DMS 273 treated with DMSO at 0.1 percent for 48 hours (cell line): ENCODE data around the gene CCR7.

Source experiments
- DNase-seq: peaks from one replicate; lab custom pipeline; 2025; lab: John Stamatoyannopoulos, UW

CCR7 gene

DNA sequence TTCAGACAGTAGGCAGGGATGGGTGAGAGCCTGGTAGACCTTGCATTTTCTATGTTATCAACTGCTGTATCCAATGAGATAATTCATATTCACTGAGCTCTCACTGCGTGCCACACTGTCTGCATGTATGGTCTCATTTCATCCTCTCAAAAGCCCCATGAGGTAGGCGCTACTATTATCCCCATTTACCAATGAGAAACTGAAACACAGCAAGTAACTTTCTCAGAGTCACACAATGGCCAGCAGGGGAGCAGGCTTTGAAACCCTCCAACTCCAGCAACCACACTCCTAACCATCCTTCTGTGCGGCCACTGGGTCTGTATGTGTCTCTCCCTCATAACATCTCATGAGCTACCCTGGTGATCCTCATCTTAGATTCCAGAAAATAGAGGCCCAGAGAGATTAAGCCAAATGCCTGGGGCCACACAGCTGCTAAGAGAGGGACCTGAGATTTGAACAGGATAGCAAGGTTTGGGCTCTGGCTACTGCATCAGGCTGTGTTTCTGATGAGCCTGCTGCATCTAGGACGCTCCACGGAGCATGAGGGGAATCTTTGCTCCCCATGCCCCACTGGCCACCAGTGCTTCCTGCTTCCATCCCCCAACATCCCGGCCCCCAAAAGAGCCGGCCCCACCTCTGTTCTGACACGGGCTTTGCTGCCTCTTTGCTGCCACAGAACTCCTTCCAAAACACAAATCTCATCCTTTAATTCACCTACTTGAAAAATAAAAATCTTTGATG, 3.2 kb downstream of the CCR7 start:
- DNase-seq = no peak

DNA sequence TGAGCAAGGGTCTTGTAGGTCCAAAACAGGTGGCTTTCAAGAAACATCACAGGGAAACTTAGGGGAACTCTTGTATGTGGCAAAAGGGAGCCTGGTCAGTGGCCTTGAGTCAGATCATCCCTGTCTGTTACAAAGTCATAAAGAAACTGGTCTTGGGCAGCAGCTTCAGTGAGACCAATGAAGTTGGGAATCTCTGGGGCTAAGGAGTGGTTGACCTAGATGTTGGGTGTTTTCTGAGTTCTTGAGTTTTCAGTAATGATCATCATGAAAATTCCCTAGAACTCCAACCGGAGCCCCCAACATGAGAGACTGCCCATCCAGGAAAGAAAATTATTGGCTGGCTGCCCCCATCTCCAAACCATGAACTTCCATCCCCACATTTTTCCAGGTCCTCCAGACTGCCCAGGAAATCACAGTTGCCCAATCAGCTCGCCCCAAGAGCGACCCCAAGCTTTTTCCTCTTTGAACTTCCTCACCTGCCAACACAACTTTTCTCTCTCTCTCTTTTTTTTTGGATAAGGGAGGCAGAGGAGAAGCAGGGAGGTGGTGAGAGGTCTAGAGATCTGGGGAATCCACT, 3.9 kb downstream of the CCR7 start:
- DNase-seq = no peak

DNA sequence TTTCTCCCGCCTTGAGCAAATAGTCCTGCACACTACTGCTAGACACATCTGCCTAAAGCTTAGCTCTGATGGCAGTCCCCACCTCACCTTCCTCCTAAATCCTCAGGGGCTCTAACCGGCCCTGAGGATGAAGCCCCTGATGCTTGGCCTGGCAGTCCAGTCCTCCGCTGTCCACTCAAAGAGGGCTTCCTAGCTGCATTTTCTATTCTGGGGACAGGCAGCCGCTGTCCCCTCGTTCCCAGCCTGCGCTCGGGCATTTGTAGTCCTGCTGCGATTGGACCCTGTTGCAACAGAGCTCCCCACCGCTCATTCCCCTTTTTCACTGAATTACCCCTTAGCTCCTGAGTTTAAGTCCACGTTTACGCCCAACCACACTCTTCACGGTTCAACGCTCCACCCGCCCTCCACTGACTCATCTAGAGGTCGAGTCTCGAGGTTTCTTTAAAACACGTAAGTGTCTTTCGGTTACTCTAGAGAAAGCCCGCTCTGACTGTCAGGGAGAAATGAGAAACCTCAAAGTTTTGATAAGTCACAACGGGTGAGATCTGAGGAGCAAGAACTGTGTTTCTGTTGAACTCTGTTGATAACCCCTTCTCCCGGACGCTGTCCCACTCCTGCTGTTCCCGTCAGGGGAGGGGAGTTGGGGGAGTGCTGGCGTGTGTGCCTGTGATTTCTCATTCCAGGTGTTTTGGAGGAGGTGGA, 4.5 kb downstream of the CCR7 start:
- no peak for DNase-seq

DNA sequence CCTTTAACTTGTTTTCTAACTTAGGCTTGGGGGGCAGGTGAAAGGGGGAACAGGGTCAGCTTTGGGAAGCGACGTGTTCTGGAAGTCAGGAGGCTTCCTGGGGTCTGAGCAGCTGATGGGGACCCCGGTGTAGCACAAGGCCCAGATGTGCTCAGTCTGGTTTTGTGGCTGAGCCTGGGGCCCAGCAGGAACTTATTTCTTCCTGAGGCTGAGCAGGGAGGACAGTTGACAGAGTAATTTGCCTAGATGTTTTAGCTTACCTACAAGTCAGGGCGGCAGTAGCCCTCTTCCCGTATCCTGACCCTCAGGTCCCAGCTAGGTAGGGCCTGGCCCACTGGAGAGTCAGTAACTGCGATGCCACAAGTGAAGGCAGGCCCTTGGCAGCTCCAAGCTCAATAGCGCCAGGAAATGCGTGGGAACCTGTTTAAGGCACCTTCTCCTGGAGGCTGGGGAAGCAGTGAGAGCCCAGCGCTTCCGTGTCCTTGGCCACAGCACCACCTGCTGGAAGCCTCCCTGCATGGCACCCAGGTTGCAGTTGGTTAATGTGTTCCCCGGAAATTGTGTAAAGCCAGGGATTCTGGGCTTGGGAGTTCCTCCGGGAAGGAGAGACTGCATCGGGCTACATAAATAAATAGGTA, 5.2 kb downstream of the CCR7 start:
- DNase-seq = peak; percentile 79

DNA sequence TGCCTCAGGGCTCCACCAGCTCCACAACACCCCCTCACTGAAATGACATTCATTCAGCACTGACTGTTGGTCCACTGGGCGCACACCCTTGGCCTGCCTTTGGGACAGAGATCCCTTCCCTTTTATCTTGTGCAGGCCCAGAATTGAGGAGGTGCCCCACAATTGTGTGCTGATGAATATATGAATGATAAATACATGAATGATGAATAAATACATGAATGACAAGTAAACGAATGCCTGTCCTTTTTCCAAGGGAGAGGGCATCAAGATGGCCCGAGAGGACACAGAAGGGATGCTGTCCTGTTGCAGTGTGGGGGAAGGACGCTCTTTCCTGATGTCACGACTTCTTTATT, 5.7 kb downstream of the CCR7 start:
- DNase-seq = no peak

DNA sequence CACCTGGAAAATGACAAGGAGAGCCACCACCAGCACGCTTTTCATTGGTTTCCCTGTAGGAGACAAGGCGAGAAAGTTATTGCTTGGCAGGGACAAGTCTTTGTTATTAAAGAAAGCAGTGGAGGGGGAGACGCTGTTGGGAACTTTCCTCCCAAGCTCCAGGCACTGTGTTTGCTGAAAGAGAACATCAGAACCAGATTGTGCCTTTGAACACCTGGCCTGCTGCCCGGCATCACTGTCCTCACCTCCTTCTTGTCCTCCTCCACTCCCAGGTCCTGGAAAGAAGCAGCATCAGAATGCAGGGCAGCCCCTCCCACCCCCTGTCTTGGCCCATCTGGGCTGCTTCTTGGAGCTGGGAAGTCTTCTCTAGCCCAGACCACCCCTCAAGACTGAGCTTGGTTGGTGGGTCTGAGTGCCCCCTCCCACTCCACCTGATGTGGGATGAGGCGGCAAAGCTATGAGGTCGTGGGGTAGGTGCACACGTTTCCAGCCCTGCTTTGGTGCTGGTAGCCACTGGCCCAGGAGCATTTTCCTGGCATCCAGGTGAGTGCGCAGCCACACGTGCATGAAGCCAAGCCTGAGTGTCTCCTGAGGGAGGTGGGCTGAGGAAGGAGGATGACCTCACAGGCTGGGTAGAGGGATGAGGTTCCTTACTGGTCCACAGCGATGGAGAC, 6.2 kb downstream of the CCR7 start:
- no peak for DNase-seq

DNA sequence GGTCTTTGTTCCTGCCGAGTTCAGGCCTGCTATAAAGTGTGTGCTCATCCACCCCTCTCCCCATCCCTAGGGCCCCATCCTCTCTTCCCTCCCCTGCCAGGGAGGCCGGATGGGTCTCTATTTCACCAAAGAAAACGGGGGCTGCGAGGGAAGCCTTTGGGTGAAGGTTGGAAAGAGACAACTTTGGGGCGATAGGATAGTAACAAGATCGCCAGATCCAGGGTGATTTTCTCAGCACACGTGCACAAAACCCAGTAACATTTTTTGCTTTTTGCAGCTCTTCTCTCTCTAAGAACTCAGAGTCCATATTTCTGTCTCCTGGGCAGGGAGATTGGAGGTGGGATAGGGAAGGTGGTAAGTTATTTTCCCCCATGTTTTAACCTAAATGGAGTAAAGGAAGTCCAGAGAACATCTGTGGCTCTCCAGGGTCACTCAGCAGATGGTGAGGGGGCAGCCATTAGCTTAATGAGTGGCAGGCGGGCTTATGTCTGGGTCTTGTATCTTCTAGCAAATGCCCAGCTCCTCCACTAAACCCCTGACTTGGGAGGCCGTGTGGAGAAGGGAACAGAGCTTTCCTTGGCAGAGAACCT, 6.9 kb downstream of the CCR7 start:
- DNase-seq = peak; percentile 28

DNA sequence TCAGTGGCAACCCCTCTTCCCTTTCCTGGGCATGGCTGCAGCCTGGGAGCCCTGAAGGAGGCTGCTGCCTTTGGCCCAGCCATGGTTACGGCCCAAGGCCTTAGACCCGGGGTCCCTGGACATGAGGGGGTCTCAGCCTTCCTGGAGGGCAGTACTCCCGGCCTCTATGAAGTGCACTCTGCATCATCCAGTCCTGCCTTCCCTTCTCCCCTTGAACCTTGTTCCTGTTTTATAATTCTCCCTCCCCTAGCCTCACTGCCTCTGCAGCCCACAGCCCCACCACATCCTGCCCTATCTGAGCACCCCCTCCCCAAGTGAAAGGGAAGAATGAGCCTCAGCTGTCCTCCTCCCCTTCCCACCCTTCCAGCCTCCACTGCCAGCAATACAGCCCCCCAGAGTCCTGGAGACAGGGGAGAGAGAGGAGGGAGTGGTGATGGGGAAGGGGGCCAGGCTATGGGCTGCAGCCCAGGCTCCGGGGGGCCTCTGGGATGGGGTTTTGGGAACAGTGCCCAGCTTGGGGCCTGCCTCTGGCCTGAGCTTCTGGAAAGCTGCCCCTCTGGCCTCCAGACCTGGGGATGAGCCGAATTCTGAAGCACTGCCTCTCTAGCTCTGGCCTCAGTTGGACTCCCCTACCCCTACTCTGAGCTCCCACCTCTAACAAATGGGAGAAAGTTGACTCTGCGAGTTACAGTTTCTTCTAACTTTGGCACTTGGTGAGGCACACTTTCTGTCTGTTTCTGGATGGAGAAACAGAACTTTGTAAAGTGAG, 7.6 kb downstream of the CCR7 start:
- DNase-seq = no peak

DNA sequence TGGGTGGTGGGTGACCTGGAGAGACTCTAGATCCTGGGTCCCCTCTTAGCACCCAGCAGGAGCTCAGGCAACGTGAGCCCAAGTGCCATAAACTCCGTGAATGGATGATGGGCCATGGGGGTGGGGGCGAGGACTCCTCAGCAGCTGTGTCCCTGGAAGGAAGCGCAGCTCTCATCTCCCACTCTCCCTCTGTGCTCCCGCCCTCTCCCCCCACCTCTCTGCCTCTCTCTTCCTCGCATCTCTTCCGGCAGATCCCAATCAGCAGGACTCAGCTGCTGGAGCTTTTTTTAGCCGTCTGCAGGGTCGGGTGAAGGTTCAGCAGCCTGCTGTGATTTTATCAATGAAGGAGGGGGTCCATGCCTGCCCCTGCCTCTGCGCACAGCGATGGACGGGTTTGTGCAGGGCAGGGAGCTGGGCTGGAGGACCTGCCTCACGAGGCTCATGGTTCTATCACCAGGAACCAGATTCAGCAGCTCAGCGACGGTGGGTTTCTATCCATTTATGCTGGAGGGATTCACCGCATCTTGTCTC, 8.3 kb downstream of the CCR7 start:
- no peak for DNase-seq

DNA sequence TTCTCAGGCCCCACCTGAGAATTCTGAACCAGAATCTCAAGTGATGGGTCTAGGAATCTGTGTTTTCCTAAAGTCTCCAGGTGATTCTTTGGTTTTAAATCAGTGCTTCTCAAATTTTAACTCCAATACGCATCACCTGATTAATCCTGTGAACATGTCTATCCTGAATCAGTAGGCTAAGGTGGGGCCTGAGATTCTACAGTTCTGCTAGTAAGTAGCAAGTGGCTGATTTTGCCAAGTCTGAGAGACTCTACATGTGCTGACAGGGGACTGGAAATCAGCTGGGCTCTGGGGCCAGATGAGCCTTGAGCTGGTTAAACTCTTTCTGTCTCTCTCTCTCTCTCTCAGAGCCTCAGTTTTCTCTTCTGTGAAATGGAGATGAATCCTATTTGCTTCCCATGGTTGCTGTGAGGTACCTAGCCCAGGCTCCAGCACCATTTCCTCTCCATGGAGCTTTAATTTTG, 9.0 kb downstream of the CCR7 start:
- DNase-seq = no peak

DNA sequence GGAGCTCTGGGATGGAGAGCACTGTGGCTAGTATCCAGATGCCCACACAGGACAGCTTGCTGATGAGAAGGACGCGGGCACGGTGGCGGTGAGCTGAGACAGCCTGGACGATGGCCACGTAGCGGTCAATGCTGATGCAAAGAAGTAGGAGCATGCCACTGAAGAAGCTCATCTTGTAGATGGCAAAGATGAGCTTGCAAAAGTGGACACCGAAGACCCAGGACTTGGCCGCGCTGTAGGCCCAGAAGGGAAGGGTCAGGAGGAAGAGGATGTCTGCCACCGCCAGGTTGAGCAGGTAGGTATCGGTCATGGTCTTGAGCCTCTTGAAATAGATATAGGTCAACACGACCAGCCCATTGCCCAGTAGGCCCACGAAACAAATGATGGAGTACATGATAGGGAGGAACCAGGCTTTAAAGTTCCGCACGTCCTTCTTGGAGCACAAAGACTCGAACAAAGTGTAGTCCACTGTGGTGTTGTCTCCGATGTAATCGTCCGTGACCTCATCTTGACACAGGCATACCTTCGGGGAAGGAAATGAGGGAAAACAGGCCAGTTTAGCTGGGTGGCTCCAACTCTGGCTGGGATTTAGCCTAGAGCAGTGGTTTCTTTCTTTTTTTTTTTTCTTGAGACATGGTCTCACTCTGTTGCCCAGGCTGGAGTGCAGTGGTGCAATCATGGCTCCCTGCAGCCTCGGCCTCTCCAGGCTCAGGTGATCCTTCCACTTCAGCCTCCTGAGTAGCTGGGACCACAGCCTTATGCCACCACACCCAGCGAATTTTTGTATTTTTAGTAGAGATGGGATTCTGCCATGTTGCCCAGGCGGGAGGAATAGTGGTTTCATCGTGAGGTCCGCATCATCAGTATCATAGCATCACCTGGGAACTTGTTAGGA, 9.7 kb downstream of the CCR7 start:
- DNase-seq = no peak

DNA sequence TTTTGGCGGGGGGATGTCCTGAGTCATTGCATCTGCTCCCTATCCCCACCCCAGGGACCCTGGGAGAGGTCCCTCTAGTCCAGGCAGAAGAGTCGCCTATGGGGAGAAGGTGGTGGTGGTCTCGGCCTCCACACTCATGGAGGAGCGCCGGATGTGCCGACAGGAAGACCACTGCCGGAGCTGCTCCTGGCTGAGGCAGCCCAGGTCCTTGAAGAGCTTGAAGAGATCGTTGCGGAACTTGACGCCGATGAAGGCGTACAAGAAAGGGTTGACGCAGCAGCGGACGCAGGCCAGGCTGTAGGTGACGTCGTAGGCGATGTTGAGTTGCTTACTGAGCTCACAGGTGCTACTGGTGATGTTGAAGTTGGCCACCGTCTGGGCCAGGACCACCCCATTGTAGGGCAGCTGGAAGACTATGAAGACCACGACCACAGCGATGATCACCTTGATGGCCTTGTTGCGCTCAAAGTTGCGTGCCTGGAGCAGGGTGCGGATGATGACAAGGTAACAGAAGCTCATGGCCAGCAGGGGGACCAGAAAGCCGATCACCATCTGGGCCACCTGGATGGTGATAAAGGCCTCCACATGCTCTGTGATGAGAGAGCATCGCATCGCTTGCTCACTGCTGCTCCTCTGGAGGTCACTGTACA, 10.5 kb downstream of the CCR7 start:
- DNase-seq = no peak

DNA sequence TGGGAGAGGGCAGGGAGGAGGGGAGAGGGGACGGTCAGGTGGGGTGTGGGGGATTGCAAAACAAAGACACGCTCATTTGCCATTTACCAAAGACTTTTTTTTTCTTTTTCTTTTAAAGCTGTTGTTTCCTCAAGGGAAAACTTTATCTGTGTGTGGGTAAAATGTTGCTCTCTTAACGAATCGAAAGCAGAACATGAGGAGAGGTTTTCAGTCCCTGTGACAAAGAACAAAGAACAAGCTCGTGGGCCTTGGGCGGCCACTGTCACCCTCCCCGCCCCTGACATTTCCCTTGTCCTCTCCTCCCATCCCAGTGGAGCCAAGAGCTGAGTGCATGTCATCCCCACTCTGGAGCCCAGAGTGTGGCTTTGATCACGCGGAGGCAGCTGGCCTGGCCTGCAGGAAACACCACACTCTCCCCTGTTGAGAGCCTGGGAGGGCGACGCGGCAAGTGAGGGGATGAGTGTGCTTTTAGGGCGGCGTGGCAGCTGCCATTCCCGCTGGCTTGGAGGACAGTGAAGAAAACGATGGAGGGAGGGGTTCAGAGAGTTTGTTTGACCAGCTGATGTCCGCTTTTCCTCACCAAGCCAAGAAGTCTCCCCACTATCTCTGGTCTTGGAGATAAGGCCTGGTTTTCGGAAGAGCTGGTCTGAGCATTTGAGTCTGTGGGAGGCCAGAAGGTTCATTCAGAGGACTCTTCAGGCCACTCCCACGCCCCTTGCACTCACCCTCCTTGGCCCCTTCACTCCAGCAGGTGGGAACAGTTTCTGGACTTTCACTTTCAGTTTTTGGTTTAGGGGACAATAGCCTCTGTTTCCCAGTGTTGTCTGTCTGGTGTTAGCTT, 11.4 kb downstream of the CCR7 start:
- no peak for DNase-seq

DNA sequence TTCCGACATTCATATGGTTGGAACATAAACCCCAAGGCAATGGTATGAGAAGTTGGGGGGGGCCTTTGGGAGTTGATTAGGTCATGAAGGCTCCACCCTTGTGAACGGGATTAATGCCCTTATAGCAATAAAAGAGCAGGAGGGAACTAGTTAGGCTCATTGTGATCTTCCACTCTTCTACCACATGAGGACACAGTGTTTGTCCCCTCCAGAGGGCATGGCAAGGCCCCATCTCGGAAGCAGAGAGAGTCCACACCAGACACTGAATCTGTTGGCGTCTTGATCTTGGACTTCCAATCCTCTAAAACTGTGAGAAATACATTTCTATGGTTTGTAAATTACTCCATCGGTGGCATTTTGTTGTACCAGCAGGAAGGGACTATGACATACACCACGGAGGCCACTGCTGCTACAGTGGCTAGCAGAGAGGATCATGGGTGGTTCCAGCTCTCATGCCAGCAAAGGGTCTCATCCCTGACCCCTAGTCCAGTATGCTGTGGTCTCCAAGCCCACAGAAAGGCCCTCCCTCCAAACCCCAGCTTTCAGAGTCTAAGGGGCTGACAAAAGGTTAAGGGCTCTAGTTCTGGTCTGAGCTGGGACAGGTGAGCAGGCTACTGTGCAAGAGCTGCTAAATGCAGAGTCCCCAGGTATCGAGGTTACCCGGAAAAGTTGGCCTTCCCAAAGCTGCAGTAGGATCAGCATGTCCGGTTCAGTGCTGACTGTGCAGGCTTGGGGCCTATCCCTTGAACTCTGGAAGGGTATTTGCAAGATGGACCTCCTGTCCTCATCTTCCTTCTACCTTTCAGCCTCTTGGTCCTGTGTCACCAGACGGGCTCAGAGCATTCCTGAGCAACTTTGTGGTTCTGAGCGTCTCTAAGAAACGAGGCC, 12.2 kb downstream of the CCR7 start:
- DNase-seq = no peak

DNA sequence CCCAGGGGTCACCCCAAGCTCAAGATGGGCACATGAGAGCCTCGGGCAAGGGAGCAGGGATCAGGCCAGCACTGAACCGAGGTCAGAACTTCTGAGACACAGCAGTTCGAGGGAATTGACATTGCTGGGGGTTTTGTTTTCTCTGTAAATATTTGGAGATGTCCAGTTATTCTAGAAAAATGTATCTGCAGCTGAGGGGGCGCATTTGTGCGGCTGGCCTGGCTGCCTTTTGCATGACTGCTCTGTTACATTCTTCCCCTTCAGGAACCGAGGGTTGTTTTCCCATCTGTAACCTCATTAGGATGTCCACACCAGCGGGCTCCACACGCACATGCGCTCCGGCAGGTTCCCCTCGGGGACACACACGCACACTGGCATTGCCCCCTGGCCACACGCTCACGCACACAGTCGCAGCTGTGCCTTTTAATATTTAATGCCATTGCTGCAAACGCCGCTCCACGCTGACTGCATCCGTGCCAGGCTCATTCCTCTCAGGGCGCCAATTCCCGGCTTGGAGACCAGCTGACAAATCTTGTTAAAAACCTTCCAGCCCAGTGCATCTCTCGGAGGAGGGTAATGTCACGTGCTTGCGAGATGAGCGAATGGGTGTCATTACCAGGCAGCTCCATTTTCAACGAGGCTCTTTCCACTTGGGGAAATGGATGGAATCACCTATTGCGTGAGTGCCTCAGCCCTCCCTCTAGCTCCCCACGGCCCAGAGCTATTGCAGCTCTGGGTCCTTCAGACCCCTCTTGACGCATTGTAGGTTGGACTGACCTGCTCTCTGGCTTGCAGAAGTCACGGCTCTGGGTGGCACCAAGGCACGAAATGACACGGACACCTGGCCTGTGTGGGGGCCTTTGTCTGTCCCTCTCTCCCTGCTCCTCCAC, 13.1 kb downstream of the CCR7 start:
- DNase-seq = no peak
